ENCODE measurements around the gene POLR1A. TPM values are rescaled to one million over a fixed set of nuclear protein-coding genes. Genes with fewer than 3 reads are reported as not detected.

The POLR1A gene
- total and polyA plus RNA-seq, 4 donors: 3.2 to 12.3 (median 6.1) TPM

- Histone ChIP-seq H3K36me3 (ENCODE audit: control insufficient read depth in 4 of 4, insufficient read depth in 3 of 4, low read depth in 1 of 4, low read length in 3 of 4) (no peaks in the 10 kb centered on the region), H3K27me3 (ENCODE audit: control insufficient read depth in 4 of 4, insufficient read depth in 4 of 4, low read length in 3 of 4) (no peaks in the 10 kb centered on the region), H3K4me1 (ENCODE audit: control insufficient read depth in 4 of 4, insufficient read depth in 4 of 4, low read length in 3 of 4) (peaks cover 0 to 12% (median 11%) of the 10 kb centered on the region in 4 donors), H3K27ac (ENCODE audit: low read depth in 1 of 2, low read length in 2 of 2) (no peak overlapping the region), H3K9ac (ENCODE audit: low read depth in 1 of 2, low read length in 2 of 2) (no peak overlapping the region), H3K4me3 (ENCODE audit: low read depth in 1 of 3, low read length in 3 of 3) (no peak overlapping the region), H3K9me3 (ENCODE audit: control insufficient read depth in 4 of 4, low read length in 3 of 4) (no peaks in the 10 kb centered on the region)
- TF ChIP-seq NR2F2 (IDR thresholded peaks at IDR 0.05) (no peak), ATF3 (IDR thresholded peaks at IDR 0.05) (no peak), RAD21 (IDR thresholded peaks at IDR 0.05) (no peak), JUND (IDR thresholded peaks at IDR 0.05) (no peak), ZBTB33 (IDR thresholded peaks at IDR 0.05) (no peak), YY1 (IDR thresholded peaks at IDR 0.05) (no peak), HNF4G (IDR thresholded peaks at IDR 0.05) (no peak), GABPA (IDR thresholded peaks at IDR 0.05 in 1 of 2, conservative IDR thresholded peaks at IDR 0.05 in 1 of 2) (no peak), EGR1 (IDR thresholded peaks at IDR 0.05; ENCODE audit: low read depth in 2 of 2) (no peak), SP1 (IDR thresholded peaks at IDR 0.05) (no peak)
- WGBS: 49% methylated on average over 3 of the region's 3 CpGs
- no peak for DNase-seq (ENCODE audit: low spot score)
Measured at GRCh38 chr2:85978883-85979780, 126.6 kb downstream of the POLR1A start.

GRCh38 chr2:85976106-85976920, 129.4 kb downstream of the POLR1A start:
- Histone ChIP-seq H3K36me3 (ENCODE audit: control insufficient read depth in 4 of 4, insufficient read depth in 3 of 4, low read depth in 1 of 4, low read length in 3 of 4) (no peaks in the 10 kb centered on the region), H3K9me3 (ENCODE audit: control insufficient read depth in 4 of 4, low read length in 3 of 4) (no peaks in the 10 kb centered on the region), H3K27me3 (ENCODE audit: control insufficient read depth in 4 of 4, insufficient read depth in 4 of 4, low read length in 3 of 4) (no peaks in the 10 kb centered on the region), H3K4me1 (ENCODE audit: control insufficient read depth in 4 of 4, insufficient read depth in 4 of 4, low read length in 3 of 4) (peaks cover 0 to 12% (median 11%) of the 10 kb centered on the region in 4 donors), H3K4me3 (ENCODE audit: low read depth in 1 of 3, low read length in 3 of 3) (no peak overlapping the region), H3K9ac (ENCODE audit: low read depth in 1 of 2, low read length in 2 of 2) (no peak overlapping the region), H3K27ac (ENCODE audit: low read depth in 1 of 2, low read length in 2 of 2) (no peak overlapping the region)
- no peak for DNase-seq (ENCODE audit: low spot score)
- no peak for TF ChIP-seq HNF4G (IDR thresholded peaks at IDR 0.05)
- no peak for TF ChIP-seq RAD21 (IDR thresholded peaks at IDR 0.05)
- no peak for TF ChIP-seq SP1 (IDR thresholded peaks at IDR 0.05)
- TF ChIP-seq CTCF (IDR thresholded peaks at IDR 0.05; ENCODE audit: low read depth, low read length, missing input control): no peak
- TF ChIP-seq YY1 (IDR thresholded peaks at IDR 0.05): no peak
- no peak for TF ChIP-seq MAX (IDR thresholded peaks at IDR 0.05)
- no peak for TF ChIP-seq NR2F2 (IDR thresholded peaks at IDR 0.05)
- no peak for TF ChIP-seq TAF1 (conservative IDR thresholded peaks at IDR 0.05)
- no peak for TF ChIP-seq JUND (IDR thresholded peaks at IDR 0.05)
- no peak for TF ChIP-seq FOXA1 (IDR thresholded peaks at IDR 0.05)
- WGBS: 92% methylated on average over 9 of the region's 9 CpGs
